MCF 10A (cell line): ENCODE results near the gene CLCA1. TPM values are rescaled to one million over a fixed set of nuclear protein-coding genes. Genes with fewer than 3 reads are reported as not detected.

ENCODE experiments used
- BruUV-seq: library from RNA; stranded (reverse); fragments of 400-500 nt; replicated peaks from 2 replicates; lab custom pipeline; 2021; lab: Mats Ljungman, UMichigan
- CTCF ChIA-PET: fragments of 300-600 bp; sonication (Branson Sonifier 250); formaldehyde crosslinking; extraction: SDS; loops from one replicate; lab custom pipeline; 2021; ENCODE audit warnings: antibody characterized with exemption, inconsistent platforms; lab: Yijun Ruan, JAX
- POLR2A ChIA-PET: fragments of 300-600, 350-650 bp; sonication (Branson Sonifier 250); formaldehyde crosslinking; extraction: SDS; loops from one replicate; lab custom pipeline; 2020; ENCODE audit warnings: antibody characterized with exemption, inconsistent platforms; lab: Yijun Ruan, JAX
- DNase-seq: peaks from one replicate; pipeline ENCODE4 v3.0.0-alpha.2; 2018; ENCODE audit not compliant: unreplicated experiment
- H3K27ac Mint-ChIP-seq: one replicate; pipeline ENCODE4 v1.8.0; 2022; ENCODE audit warnings: mild to moderate bottlenecking, low read depth, mixed read lengths; ENCODE audit not compliant: unreplicated experiment
- H3K27me3 Mint-ChIP-seq: one replicate; pipeline ENCODE4 v1.8.0; 2022; ENCODE audit warnings: mixed read lengths; ENCODE audit not compliant: insufficient read depth, unreplicated experiment
- H3K36me3 Mint-ChIP-seq: one replicate; pipeline ENCODE4 v1.8.0; 2022; ENCODE audit warnings: mild to moderate bottlenecking, moderate library complexity, mixed read lengths; ENCODE audit not compliant: insufficient read depth, unreplicated experiment
- H3K4me1 Mint-ChIP-seq: one replicate; pipeline ENCODE4 v1.8.0; 2022; ENCODE audit warnings: mixed read lengths; ENCODE audit not compliant: insufficient read depth, unreplicated experiment
- H3K4me3 Mint-ChIP-seq: one replicate; pipeline ENCODE4 v1.8.0; 2022; ENCODE audit warnings: mild to moderate bottlenecking, moderate library complexity, mixed read lengths; ENCODE audit not compliant: unreplicated experiment
- H3K9me3 Mint-ChIP-seq: one replicate; pipeline ENCODE4 v1.8.0; 2022; ENCODE audit warnings: mixed read lengths; ENCODE audit not compliant: unreplicated experiment
- intact Hi-C: fragments of 100-400 bp; cut with micrococcal nuclease; formaldehyde crosslinking; loops from 2 replicates; pipeline ENCODE4 v1.14.1; 2022
- total RNA-seq: library from RNA; stranded (reverse); gene quantifications from 2 replicates; pipeline ENCODE4 v1.2.3, GENCODE V29; 2022
- TF ChIP-seq, protein P1 (sequence below): fragments of 200-600 bp; IDR thresholded peaks from one replicate; pipeline ENCODE4 v1.8.0; 2022; ENCODE audit warnings: antibody characterized with exemption, mild to moderate bottlenecking; ENCODE audit not compliant: unreplicated experiment

Gene CLCA1
- total RNA-seq, 1 experiment from 2014 or later = not detected

DNA sequence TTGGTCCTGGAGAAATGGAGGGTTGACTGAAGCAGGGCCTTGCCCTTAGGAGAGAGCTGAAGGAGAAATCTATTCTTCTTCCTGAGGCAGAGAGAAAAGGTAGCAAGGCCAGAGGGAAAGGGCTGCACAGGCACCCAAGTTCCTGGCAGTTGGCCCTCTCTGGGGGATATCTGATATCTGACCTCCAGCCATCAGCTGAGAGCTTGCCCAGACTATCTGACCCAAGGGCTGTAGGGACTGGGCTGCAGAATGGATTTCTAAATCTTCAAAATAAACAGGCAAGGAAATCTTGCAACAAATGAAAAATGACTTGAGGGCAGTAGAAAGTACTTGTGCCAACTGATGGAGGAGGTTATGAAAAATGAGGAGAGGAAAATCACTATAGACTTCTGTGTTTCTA lies 45.3 kb upstream of the CLCA1 start:
- ChIA-PET POLR2A (interaction anchor here (0.6 to 7.2 kb wide), 16 partner anchors 7 to 1147 kb away, joined by 3 to 126 read pairs (median 6); partner anchors contain the start of genes BCL10, ODF2L and SH3GLB1), CTCF (interaction anchor here (0.9 to 4.4 kb wide), 6 partner anchors 10 to 282 kb away, joined by 3 to 15 read pairs (median 4); partner anchors contain the start of gene SH3GLB1)
- no peak for DNase-seq
- TF ChIP-seq, protein P1, sequence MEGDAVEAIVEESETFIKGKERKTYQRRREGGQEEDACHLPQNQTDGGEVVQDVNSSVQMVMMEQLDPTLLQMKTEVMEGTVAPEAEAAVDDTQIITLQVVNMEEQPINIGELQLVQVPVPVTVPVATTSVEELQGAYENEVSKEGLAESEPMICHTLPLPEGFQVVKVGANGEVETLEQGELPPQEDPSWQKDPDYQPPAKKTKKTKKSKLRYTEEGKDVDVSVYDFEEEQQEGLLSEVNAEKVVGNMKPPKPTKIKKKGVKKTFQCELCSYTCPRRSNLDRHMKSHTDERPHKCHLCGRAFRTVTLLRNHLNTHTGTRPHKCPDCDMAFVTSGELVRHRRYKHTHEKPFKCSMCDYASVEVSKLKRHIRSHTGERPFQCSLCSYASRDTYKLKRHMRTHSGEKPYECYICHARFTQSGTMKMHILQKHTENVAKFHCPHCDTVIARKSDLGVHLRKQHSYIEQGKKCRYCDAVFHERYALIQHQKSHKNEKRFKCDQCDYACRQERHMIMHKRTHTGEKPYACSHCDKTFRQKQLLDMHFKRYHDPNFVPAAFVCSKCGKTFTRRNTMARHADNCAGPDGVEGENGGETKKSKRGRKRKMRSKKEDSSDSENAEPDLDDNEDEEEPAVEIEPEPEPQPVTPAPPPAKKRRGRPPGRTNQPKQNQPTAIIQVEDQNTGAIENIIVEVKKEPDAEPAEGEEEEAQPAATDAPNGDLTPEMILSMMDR = no peak
- Mint-ChIP-seq H3K27ac (peak overlapping the region; percentile 84), H3K4me3 (peak overlapping the region; percentile 72), H3K4me1 (peaks cover 43% of the 10 kb centered on the region), H3K36me3 (no peaks in the 10 kb centered on the region), H3K9me3 (no peaks in the 10 kb centered on the region), H3K27me3 (no peaks in the 10 kb centered on the region)
- BruUV-seq = no TSS peak
- intact Hi-C loops = no loop called here

DNA sequence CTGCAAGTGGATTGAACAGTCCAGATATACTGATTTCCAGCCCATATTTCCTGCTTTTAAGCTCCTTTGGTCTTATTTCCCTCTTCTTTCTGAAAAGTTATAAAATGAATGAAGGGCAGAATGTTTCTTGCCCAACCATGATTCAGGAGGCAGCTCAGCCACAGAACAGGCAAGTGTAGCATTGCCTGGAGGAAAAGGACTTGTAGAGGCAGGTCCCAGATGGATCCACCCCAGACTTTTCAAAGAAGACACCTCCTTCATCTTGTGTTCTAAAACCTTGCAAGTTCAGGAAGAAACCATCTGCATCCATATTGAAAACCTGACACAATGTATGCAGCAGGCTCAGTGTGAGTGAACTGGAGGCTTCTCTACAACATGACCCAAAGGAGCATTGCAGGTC lies 44.9 kb upstream of the CLCA1 start, which contains the start of gene CLCA2:
CLCA2 (plus strand) TSS at position 299 of the 400 bp plus-strand sequence; CDS start at position 376, 77 bp downstream.
- TF ChIP-seq, protein P1 = no peak
- H3K4me1 Mint-ChIP-seq = peaks cover 43% of the 10 kb centered on the region
- POLR2A ChIA-PET = interaction anchor here (0.6 to 7.2 kb wide), 21 partner anchors 8 to 1148 kb away, joined by 3 to 126 read pairs (median 5); partner anchors contain the start of genes BCL10, ODF2L, SELENOF and SH3GLB1
- H3K4me3 Mint-ChIP-seq = peak within 1 kb of the TSS; percentile 72
- CTCF ChIA-PET = interaction anchor here (0.8 to 4.4 kb wide), 8 partner anchors 9 to 281 kb away, joined by 3 to 15 read pairs (median 5); partner anchors contain the start of gene SH3GLB1
- intact Hi-C loops = no loop called here
- H3K27ac Mint-ChIP-seq = peak within 1 kb of the TSS; percentile 84
- no peaks in the 10 kb centered on the region for H3K9me3 Mint-ChIP-seq
- H3K27me3 Mint-ChIP-seq = no peaks in the 10 kb centered on the region
- H3K36me3 Mint-ChIP-seq = no peaks in the 10 kb centered on the region
- peak; percentile 84 for DNase-seq
- no TSS peak for BruUV-seq

DNA sequence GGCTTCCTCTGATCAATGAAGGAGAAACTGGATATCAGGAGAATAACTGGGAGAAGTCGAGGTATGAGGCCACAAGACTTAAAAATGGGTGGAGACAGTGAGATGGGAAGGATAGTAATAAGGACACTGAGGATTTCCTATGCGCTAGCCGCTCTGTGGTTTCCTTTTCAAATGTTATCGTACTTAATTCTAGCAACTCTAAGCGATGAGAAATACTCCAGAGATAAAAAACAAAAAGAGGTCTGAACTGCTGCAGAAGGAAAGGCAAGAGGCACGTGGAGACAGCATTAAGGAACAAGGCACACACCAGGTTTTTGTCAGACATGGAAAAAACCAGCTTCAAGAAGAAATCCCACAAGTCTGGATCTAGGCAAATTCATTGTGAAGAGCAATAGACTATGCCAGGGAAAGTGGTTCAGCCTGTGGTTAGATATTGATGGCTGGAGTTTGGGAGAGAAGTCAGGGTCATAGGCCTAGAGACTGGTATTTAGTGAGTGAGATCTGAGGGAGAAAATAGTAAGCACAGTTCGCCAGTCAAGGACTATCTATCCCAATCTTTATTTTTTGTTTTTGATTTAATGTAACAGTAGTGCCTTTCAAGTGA lies 39.5 kb upstream of the CLCA1 start:
- Mint-ChIP-seq H3K27me3 (no peaks in the 10 kb centered on the region), H3K27ac (no peak overlapping the region), H3K4me1 (peaks cover 13% of the 10 kb centered on the region), H3K36me3 (peaks cover 14% of the 10 kb centered on the region), H3K9me3 (no peaks in the 10 kb centered on the region), H3K4me3 (no peak overlapping the region)
- no peak for DNase-seq
- intact Hi-C loops = no loop called here
- TF ChIP-seq, protein P1 = no peak
- BruUV-seq = no TSS peak
- POLR2A ChIA-PET = interaction anchor here (0.6 to 3.1 kb wide), 12 partner anchors 8 to 345 kb away, joined by 3 to 35 read pairs (median 6); partner anchors contain the start of genes ODF2L and SH3GLB1
- CTCF ChIA-PET = interaction anchor here (0.7 to 1.7 kb wide), 3 partner anchors 49 to 1554 kb away, joined by 3 to 11 read pairs (median 3); no protein-coding TSS in a partner anchor

DNA sequence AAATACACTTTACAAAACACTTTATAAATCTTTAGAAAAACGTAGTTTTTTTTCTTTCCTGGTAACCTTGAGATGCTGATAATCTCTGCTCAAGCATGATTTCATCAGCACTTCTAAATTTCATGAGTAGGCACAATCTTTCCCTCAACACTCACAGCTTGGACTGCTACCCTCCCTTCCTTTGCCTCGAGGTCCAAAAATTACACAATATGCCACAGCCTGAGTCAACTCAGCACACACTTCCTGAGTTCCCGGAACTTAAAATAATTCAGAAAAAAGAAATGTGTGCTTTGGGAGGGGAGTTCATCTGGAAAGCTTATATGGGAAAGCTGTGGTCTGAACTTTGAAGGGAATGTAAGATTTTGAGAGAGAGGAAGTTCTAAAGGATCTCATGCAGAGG lies 38.9 kb upstream of the CLCA1 start:
- H3K27me3 Mint-ChIP-seq = no peaks in the 10 kb centered on the region
- H3K36me3 Mint-ChIP-seq = peaks cover 20% of the 10 kb centered on the region
- H3K4me1 Mint-ChIP-seq = peaks cover 13% of the 10 kb centered on the region
- H3K27ac Mint-ChIP-seq = no peak overlapping the region
- ChIA-PET CTCF (interaction anchor here (0.6 to 1.7 kb wide), 13 partner anchors 8 to 848 kb away, joined by 3 to 11 read pairs (median 4); partner anchors contain the start of gene SH3GLB1), POLR2A (interaction anchor here (0.6 to 3.1 kb wide), 15 partner anchors 8 to 344 kb away, joined by 3 to 35 read pairs (median 6); partner anchors contain the start of genes ODF2L and SH3GLB1)
- TF ChIP-seq, protein P1 = no peak
- intact Hi-C loops = no loop called here
- no TSS peak for BruUV-seq
- no peak overlapping the region for H3K4me3 Mint-ChIP-seq
- no peaks in the 10 kb centered on the region for H3K9me3 Mint-ChIP-seq
- DNase-seq = peak; percentile 96
